ENCODE results near the gene ZBTB7C. TPM values are rescaled to one million over a fixed set of nuclear protein-coding genes. Genes with fewer than 3 reads are reported as not detected.

ZBTB7C gene
- total RNA-seq, 3 donors from 2014 or later = 5.6 to 26.5 (median 6.1) TPM

DNA sequence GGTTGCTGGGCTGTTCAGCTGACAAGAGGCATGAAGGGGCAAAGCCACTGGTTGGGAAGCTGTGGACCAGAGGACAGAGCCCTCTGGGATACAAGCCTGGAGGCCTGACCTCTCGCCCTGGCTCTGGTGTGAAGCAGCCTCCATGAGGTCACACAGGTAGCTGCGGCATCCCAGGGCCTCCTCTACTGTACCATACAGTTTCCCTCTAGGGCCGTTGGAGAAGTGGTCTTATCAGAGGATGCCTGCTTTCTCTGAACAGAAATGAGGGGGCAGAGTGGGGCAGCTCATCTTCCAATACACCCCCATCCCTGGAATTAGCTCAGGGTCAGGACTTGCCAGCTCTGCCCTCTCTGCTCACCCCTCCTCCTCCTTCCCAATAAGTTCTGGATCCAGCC is 343.6 kb downstream of the ZBTB7C start:
- Histone ChIP-seq H3K9me3 (no peaks in the 10 kb centered on the region), H3K36me3 (no peaks in the 10 kb centered on the region), H3K27ac (peak overlapping the region in 1 of 2 donors; percentile 7), H3K4me3 (no peak overlapping the region), H3K27me3 (no peaks in the 10 kb centered on the region), H3K4me1 (peaks cover 5 to 11% of the 10 kb centered on the region in 2 donors)
- no peak for TF ChIP-seq POLR2A (IDR thresholded peaks at IDR 0.05)
- no peak for DNase-seq (ENCODE audit: low spot score in 2 of 2)
- intact Hi-C loops (cut with DNase I; ENCODE audit: low total_unique reads) = no loop called here

DNA sequence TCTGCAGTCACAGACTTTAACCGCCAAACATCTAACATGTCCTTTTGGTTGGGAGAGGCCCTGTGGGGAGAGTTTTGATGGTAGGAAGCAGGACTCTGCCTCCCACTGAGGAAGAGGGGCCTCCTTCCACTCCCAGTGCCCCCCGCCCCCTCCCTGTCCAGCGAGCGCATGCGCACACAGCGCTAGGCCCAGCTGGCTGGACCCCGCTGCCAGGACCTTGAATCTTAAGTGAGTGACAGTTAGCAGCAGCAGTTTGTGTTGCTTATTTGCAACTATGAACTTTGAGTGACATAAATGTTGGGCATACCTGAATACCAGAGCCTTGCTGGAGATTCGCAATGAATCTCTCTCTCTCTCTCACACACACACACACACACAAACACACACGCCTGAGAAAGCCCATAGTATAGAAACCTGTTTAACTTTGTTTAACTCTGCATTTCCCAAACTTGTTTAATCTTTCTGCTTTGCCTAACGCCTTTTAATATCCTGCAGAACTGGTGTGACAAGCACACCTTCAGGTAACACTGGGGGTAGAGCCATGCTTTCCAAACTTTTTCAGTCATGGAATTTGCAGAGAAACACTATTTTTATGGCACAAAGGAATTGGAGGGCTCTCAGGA is 344.1 kb downstream of the ZBTB7C start:
- intact Hi-C loops (cut with DNase I; ENCODE audit: low total_unique reads) = no loop called here
- H3K27ac ChIP-seq = peak overlapping the region; percentile 7 to 32

DNA sequence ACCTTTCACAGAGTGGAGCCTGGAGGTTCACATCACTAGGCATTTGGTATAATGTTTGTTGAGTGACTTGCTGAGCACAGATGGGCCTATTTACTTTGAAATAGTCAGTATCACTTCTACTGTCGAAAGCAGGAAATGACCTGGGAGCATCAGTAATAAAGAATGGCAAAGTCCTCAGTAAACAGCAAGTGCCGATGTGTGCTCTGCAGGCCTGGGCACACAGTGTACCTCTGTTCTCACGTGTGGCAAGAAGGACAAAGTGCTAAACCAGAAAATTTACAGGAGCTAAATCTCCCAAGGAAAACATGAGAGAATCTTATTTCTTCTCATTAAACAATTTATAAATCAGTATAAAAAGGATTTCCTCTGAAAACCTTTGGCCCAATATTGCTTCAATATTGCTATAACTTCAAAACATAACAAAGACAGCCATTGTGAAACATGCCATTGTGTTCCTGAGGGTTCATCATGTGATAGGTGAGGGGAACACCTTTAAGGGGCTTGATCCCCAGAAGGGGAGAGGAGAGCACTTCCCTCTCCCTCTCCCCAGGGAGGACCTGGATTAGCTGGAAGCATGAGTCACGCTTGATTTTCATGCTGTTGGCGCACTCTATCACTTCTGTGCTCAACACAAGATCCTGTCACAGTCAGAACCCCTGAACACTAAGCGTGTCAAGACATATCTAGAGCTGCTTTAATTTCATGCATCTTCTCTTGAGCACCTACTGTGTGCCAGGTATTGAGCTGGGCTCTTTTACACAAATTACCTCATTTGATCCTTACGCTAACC is 347.2 kb downstream of the ZBTB7C start:
- no peak overlapping the region for H3K27ac ChIP-seq
- intact Hi-C loops (cut with DNase I; ENCODE audit: low total_unique reads) = loop anchor here (1.0 kb wide), 1 partner anchor 28 kb away; no protein-coding TSS in a partner anchor
- no peaks in the 10 kb centered on the region for H3K27me3 ChIP-seq
- H3K4me1 ChIP-seq = peaks cover 5 to 11% of the 10 kb centered on the region in 2 donors
- no peak overlapping the region for H3K4me3 ChIP-seq
- no peaks in the 10 kb centered on the region for H3K9me3 ChIP-seq
- TF ChIP-seq POLR2AphosphoS5 (IDR thresholded peaks at IDR 0.05) = no peak
- no peak for TF ChIP-seq CTCF (IDR thresholded peaks at IDR 0.05)
- no peak for TF ChIP-seq POLR2A (IDR thresholded peaks at IDR 0.05)
- no peak for DNase-seq (ENCODE audit: low spot score in 2 of 2)
- no peaks in the 10 kb centered on the region for H3K36me3 ChIP-seq

More for the DNA sequence above, 344.1 kb downstream of the ZBTB7C start:
- no peak for DNase-seq (ENCODE audit: low spot score in 2 of 2)
- TF ChIP-seq POLR2AphosphoS5 (IDR thresholded peaks at IDR 0.05) = no peak
- no peak for TF ChIP-seq CTCF (IDR thresholded peaks at IDR 0.05)
- no peak for TF ChIP-seq POLR2A (IDR thresholded peaks at IDR 0.05)
- H3K27me3 ChIP-seq = no peaks in the 10 kb centered on the region
- H3K9me3 ChIP-seq = no peaks in the 10 kb centered on the region
- no peaks in the 10 kb centered on the region for H3K36me3 ChIP-seq
- H3K4me1 ChIP-seq = peaks cover 5 to 11% of the 10 kb centered on the region in 2 donors
- no peak overlapping the region for H3K4me3 ChIP-seq

DNA sequence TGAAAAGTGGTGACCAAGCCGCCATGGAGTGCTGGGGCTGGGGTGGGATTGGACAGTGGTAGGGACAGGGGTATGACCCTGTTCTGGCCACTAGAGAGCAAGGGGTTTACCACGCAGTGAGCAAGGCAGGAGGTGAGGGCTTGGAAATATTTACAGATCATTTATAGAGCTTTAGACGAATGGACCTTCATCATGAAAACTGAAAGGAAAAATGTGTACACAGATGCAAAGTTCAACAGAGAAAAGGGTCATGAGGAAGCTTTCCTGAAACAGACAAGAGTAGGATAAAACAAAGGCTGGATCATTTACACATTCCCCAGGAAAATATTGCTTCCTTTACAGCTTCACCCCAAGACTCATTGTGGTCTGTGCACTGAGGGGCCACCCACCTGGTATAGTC is 348.2 kb downstream of the ZBTB7C start:
- TF ChIP-seq CTCF (IDR thresholded peaks at IDR 0.05) = no peak
- TF ChIP-seq POLR2AphosphoS5 (IDR thresholded peaks at IDR 0.05) = no peak
- no peak for TF ChIP-seq POLR2A (IDR thresholded peaks at IDR 0.05)
- Histone ChIP-seq H3K27me3 (no peaks in the 10 kb centered on the region), H3K27ac (no peak overlapping the region), H3K36me3 (no peaks in the 10 kb centered on the region), H3K9me3 (no peaks in the 10 kb centered on the region), H3K4me3 (no peak overlapping the region), H3K4me1 (peaks cover 0 to 11% of the 10 kb centered on the region in 2 donors)
- intact Hi-C loops (cut with DNase I; ENCODE audit: low total_unique reads) = loop anchor here (1.0 kb wide), 1 partner anchor 29 kb away; no protein-coding TSS in a partner anchor
- DNase-seq (ENCODE audit: low spot score in 2 of 2) = no peak

DNA sequence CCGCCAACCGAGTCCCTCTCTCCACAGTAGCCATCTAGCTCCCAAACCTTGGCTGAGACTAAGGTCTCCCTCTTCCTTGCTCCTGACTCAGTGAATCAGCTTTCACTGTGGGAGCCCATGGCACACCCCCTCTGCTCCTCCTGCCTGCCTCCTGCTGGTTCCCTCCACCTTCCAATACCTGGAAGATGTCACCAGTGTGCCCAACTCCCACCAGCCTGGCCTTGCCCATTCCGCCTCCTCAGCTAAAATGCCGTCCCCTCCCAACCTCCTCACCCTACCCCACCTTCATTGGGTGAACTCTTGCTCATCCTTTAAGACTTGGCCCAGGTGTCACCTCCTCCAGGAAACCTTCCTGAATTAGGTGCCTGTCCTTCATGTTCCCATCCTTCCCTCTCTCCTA is 348.8 kb downstream of the ZBTB7C start:
- Histone ChIP-seq H3K36me3 (no peaks in the 10 kb centered on the region), H3K27ac (peak overlapping the region in 1 of 2 donors; percentile 52), H3K9me3 (no peaks in the 10 kb centered on the region), H3K4me3 (no peak overlapping the region), H3K4me1 (peaks cover 0 to 7% of the 10 kb centered on the region in 2 donors), H3K27me3 (no peaks in the 10 kb centered on the region)
- TF ChIP-seq CTCF (IDR thresholded peaks at IDR 0.05) (no peak), POLR2AphosphoS5 (IDR thresholded peaks at IDR 0.05) (no peak), POLR2A (IDR thresholded peaks at IDR 0.05) (no peak)
- no peak for DNase-seq (ENCODE audit: low spot score in 2 of 2)
- intact Hi-C loops (cut with DNase I; ENCODE audit: low total_unique reads) = no loop called here
